Parathyroid adenoma (tissue), 2 donors: Measurements from ENCODE around the gene NAGPA.
A peak's percentile ranks its signal among the peaks of the same experiment; 100 is the strongest.
"Not testable (repeated sequence)": the region's sequence is repeated elsewhere in the genome, so short reads cannot be mapped to it uniquely, and the experiment has no call there.

Source experiments
- H2AFZ ChIP-seq: fragments of 300-600 bp; sonication (generic); one replicate; pipeline ENCODE4 v1.7.0; 2017; ENCODE audit warnings: antibody characterized with exemption, mild to moderate bottlenecking
- H3K27ac ChIP-seq: fragments of 300-600 bp; sonication (generic); one replicate; pipeline ENCODE4 v1.7.0; 2017
- H3K27me3 ChIP-seq: fragments of 300-600 bp; sonication (generic); one replicate; pipeline ENCODE4 v1.7.0; 2017; ENCODE audit warnings: low read length; ENCODE audit not compliant: control insufficient read depth, insufficient read depth
- H3K36me3 ChIP-seq: fragments of 300-600 bp; sonication (generic); one replicate; pipeline ENCODE4 v1.7.0; 2017; ENCODE audit warnings: low read length; ENCODE audit not compliant: control insufficient read depth, insufficient read depth
- H3K4me1 ChIP-seq: fragments of 300-600 bp; sonication (generic); one replicate; pipeline ENCODE4 v1.7.0; 2017; ENCODE audit warnings: control low read depth
- H3K4me2 ChIP-seq: fragments of 300-600 bp; sonication (generic); one replicate; pipeline ENCODE4 v1.7.0; 2017; ENCODE audit warnings: low read length
- H3K4me3 ChIP-seq: fragments of 300-600 bp; sonication (generic); one replicate; pipeline ENCODE4 v1.7.0; 2017; ENCODE audit warnings: low read depth, low read length
- H3K79me2 ChIP-seq: fragments of 300-600 bp; sonication (generic); one replicate; pipeline ENCODE4 v1.7.0; 2017; ENCODE audit warnings: control low read depth
- H3K9ac ChIP-seq: fragments of 300-600 bp; sonication (generic); one replicate; pipeline ENCODE4 v1.7.0; 2017; ENCODE audit warnings: mild to moderate bottlenecking
- H3K9me3 ChIP-seq: fragments of 300-600 bp; sonication (generic); one replicate; pipeline ENCODE4 v1.7.0; 2017; ENCODE audit warnings: low read length; ENCODE audit not compliant: control insufficient read depth
- CTCF ChIP-seq: fragments of 300-600 bp; sonication (generic); IDR thresholded peaks from one replicate; pipeline ENCODE4 v1.7.0; 2017; ENCODE audit warnings: antibody characterized with exemption, mild to moderate bottlenecking
- donor health status: primary hyperparathyroidism.

Gene NAGPA

GRCh38 chr16:5075637-5076036 lies 41.9 kb upstream of the NAGPA start:
- Histone ChIP-seq H2AFZ (no peak overlapping the region), H3K4me1 (peaks cover 3% of the 10 kb centered on the region), H3K4me2 (no peak overlapping the region), H3K9ac (no peak overlapping the region), H3K27me3 (no peaks in the 10 kb centered on the region), H3K4me3 (no peak overlapping the region), H3K79me2 (no peaks in the 10 kb centered on the region), H3K27ac (no peak overlapping the region), H3K36me3 (no peaks in the 10 kb centered on the region), H3K9me3 (no peaks in the 10 kb centered on the region)
- TF ChIP-seq CTCF = no peak

GRCh38 chr16:5073771-5074170 lies 40.0 kb upstream of the NAGPA start:
- H3K9me3 ChIP-seq, H3K79me2 ChIP-seq, H3K27ac ChIP-seq, H3K27me3 ChIP-seq, H3K9ac ChIP-seq, H3K4me1 ChIP-seq, H2AFZ ChIP-seq, H3K36me3 ChIP-seq, H3K4me3 ChIP-seq, H3K4me2 ChIP-seq: not testable (repeated sequence)

DNA sequence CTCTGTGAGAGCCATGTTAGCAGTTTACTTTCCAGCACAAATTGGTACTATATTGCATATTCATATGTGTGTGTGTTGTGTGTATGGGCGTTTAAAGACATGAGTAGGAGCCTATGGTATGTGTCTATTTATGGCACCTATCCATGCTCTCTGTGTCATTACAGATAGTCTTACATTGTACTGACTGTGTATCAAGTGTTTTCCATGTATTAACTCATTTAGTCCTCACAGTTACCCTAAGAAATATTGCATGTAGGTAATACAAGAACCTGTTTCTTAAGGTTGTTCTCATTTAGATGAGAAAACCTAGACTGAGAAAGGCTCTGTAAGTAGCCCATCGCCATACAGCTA lies 39.5 kb upstream of the NAGPA start:
- Histone ChIP-seq H3K27ac (no peak overlapping the region), H3K9ac (no peak overlapping the region), H3K27me3 (no peaks in the 10 kb centered on the region), H3K79me2 (no peaks in the 10 kb centered on the region), H2AFZ (no peak overlapping the region), H3K4me3 (no peak overlapping the region), H3K9me3 (no peaks in the 10 kb centered on the region), H3K4me2 (no peak overlapping the region), H3K36me3 (no peaks in the 10 kb centered on the region), H3K4me1 (peaks cover 3% of the 10 kb centered on the region)
- no peak for TF ChIP-seq CTCF

DNA sequence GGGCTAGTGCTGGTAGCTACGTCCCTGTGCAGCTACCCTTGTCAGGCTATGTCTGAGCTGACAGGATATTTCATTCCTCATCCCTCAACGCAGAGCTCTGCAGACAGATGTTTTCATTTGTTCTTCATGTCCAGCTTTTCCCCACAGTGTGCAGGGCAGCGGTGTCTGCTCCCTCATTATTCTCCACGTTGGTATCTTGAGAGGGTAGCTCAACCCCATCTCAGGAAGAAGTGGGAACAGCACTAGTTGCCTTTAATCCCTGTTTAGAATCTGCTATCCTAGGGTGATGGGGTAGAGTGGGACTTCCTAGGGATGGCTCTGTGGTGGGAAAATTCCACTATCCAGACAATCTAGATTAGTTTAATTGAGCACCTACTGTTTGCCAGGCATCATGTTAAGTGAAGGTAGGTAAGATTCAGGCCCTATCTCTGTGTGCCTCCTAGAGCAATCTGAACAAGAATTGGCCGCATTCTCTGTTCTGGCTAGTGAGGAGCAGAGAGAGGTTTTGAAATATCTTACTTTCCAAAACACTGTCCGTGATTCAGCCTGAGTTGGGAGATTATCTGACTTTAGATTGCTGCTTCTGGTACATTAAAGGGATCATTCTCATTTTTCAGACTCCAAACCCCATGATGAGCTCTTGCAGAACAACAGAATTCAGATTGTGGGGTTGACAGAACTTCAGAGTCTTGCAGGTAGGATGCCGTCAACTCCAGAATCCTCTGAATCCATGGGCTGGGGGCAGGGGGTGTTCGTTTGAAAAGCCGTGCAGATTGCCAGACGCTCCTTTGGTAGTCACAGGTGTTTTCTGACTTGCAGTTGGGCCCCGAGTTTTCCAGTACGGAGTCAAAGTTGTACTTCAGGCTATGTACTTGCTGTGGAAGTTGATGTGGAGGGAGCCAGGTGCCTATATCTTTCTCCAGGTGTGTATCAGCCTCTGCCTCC lies 38.9 kb upstream of the NAGPA start:
- peak overlapping the region; percentile 68 for H3K4me3 ChIP-seq
- H3K36me3 ChIP-seq = no peaks in the 10 kb centered on the region
- no peaks in the 10 kb centered on the region for H3K27me3 ChIP-seq
- no peaks in the 10 kb centered on the region for H3K9me3 ChIP-seq
- H2AFZ ChIP-seq = peak overlapping the region; percentile 100
- peak overlapping the region; percentile 62 for H3K27ac ChIP-seq
- no peak overlapping the region for H3K9ac ChIP-seq
- H3K4me1 ChIP-seq = peaks cover 3% of the 10 kb centered on the region
- H3K4me2 ChIP-seq = peak overlapping the region; percentile 86
- TF ChIP-seq CTCF = no peak
- no peaks in the 10 kb centered on the region for H3K79me2 ChIP-seq

- Histone ChIP-seq H3K4me1 (peaks cover 3% of the 10 kb centered on the region), H2AFZ (peak within 1 kb of the TSS; percentile 100), H3K27me3 (no peaks in the 10 kb centered on the region), H3K36me3 (no peaks in the 10 kb centered on the region), H3K4me3 (peak within 1 kb of the TSS; percentile 68), H3K9ac (no peak within 1 kb of the TSS), H3K27ac (peak within 1 kb of the TSS; percentile 62), H3K4me2 (peak within 1 kb of the TSS; percentile 86), H3K79me2 (no peaks in the 10 kb centered on the region), H3K9me3 (no peaks in the 10 kb centered on the region)
- TF ChIP-seq CTCF = no peak
Measured at GRCh38 chr16:5071681-5072333, 38.1 kb upstream of the NAGPA start, which contains the start of gene ALG1. ALG1 (plus strand) TSS chr16:5071843; CDS start chr16:5071850, 7 bp downstream.
